HG02852 (cell line): Measurements from ENCODE around the gene AUP1.

ENCODE experiments used
- ATAC-seq: cut with Tn5 transposase; IDR thresholded peaks from one replicate; pipeline ENCODE4 v1.9.1; 2021; ENCODE audit warnings: mild to moderate bottlenecking, moderate library complexity; ENCODE audit not compliant: unreplicated experiment

The AUP1 gene

GRCh38 chr2:74537140-74537539 lies 7.6 kb upstream of the AUP1 start:
- ATAC-seq = no peak

- ATAC-seq = no peak
Observed at GRCh38 chr2:74536166-74536950, 6.9 kb upstream of the AUP1 start.

- no peak for ATAC-seq
Observed at GRCh38 chr2:74535440-74535965, 6.0 kb upstream of the AUP1 start.

- no peak for ATAC-seq
Observed at GRCh38 chr2:74534411-74534810, 4.9 kb upstream of the AUP1 start.

- ATAC-seq = no peak
Observed at GRCh38 chr2:74533464-74533863, 4.0 kb upstream of the AUP1 start.

- no peak for ATAC-seq
Observed at GRCh38 chr2:74532222-74532621, 2.7 kb upstream of the AUP1 start.

- no peak for ATAC-seq
Observed at GRCh38 chr2:74531666-74532065, 2.2 kb upstream of the AUP1 start.

- peak; percentile 34 for ATAC-seq
Observed at GRCh38 chr2:74530239-74531187, 1.0 kb upstream of the AUP1 start.

GRCh38 chr2:74528600-74529356 lies 728 bp downstream of the AUP1 start:
- ATAC-seq = peak; percentile 5

- ATAC-seq = no peak
Observed at GRCh38 chr2:74527741-74528140, 1.8 kb downstream of the AUP1 start.

GRCh38 chr2:74526649-74527230 lies 2.8 kb downstream of the AUP1 start:
- no peak for ATAC-seq

GRCh38 chr2:74525717-74526648 lies 3.5 kb downstream of the AUP1 start, which contains the start of gene DQX1:
DQX1 (minus strand) TSS chr2:74526231; CDS start chr2:74525729, 502 bp downstream.
- no peak for ATAC-seq

GRCh38 chr2:74524955-74525716 lies 4.4 kb downstream of the AUP1 start:
- ATAC-seq = no peak

GRCh38 chr2:74524005-74524404 lies 5.5 kb downstream of the AUP1 start:
- ATAC-seq = no peak

- no peak for ATAC-seq
Observed at GRCh38 chr2:74522516-74522915, 7.0 kb downstream of the AUP1 start.

GRCh38 chr2:74516650-74517049 lies 12.9 kb downstream of the AUP1 start:
- no peak for ATAC-seq

GRCh38 chr2:74515981-74516633 lies 13.4 kb downstream of the AUP1 start:
- no peak for ATAC-seq
